Lower lobe of right lung (tissue), 2 donors: Measurements from ENCODE around the gene ELSPBP1. TPM values are rescaled to one million over a fixed set of nuclear protein-coding genes. Genes with fewer than 3 reads are reported as not detected.

Source experiments
- ATAC-seq, 2 donors: fragments of 200-7000 bp; cut with Tn5 transposase; one replicate each; pipeline ENCODE4 v1.9.1; 2020 to 2022; ENCODE audit warnings: mild to moderate bottlenecking in 2 of 2, moderate library complexity in 2 of 2
- DNase-seq: peaks from one replicate; pipeline ENCODE4 v3.0.0-alpha.2; 2020
- H3K27ac ChIP-seq: fragments of 200-600 bp; one replicate; pipeline ENCODE4 v1.8.0; 2022
- H3K27me3 ChIP-seq: fragments of 200-600 bp; one replicate; pipeline ENCODE4 v1.8.0; 2022; ENCODE audit warnings: low read depth
- H3K36me3 ChIP-seq: fragments of 200-600 bp; one replicate; pipeline ENCODE4 v1.8.0; 2022; ENCODE audit warnings: mild to moderate bottlenecking
- H3K4me1 ChIP-seq: fragments of 200-600 bp; one replicate; pipeline ENCODE4 v1.8.0; 2022
- H3K4me3 ChIP-seq: fragments of 200-600 bp; one replicate; pipeline ENCODE4 v1.8.0; 2022; ENCODE audit warnings: mild to moderate bottlenecking
- H3K9me3 ChIP-seq: fragments of 200-600 bp; one replicate; pipeline ENCODE4 v1.8.0; 2022
- CTCF ChIP-seq: fragments of 200-600 bp; IDR thresholded peaks from one replicate; pipeline ENCODE4 v1.8.0; 2022; ENCODE audit warnings: antibody characterized with exemption, mild to moderate bottlenecking
- intact Hi-C: fragments of 100-400 bp; cut with DNase I; formaldehyde crosslinking; loops from one replicate; pipeline ENCODE4 v1.11.0; 2022
- total RNA-seq: library from RNA; stranded (reverse); fragmentation: NEBNext Ultra II Directional; extraction: Animal tissue kit (Norgen Biotek cat#: 25700); gene quantifications from one replicate; pipeline ENCODE4 v1.2.1, GENCODE V29; 2021
- donor health status: DM: no; HTN: yes; CAD: no; lungs with severe emphysema.

Gene ELSPBP1
- total RNA-seq, 1 donor from 2014 or later: not detected

GRCh38 chr19:48029431-48029830, 35.0 kb downstream of the ELSPBP1 start:
- no peak for ATAC-seq
- no peak for TF ChIP-seq CTCF
- H3K4me1 ChIP-seq: no peaks in the 10 kb centered on the region
- intact Hi-C loops: no loop called here
- H3K27me3 ChIP-seq: peaks cover 9% of the 10 kb centered on the region
- no peak for DNase-seq
- no peak overlapping the region for H3K4me3 ChIP-seq
- H3K36me3 ChIP-seq: no peaks in the 10 kb centered on the region
- no peaks in the 10 kb centered on the region for H3K9me3 ChIP-seq
- H3K27ac ChIP-seq: no peak overlapping the region

GRCh38 chr19:48030073-48030472, 35.6 kb downstream of the ELSPBP1 start:
- intact Hi-C loops: no loop called here
- peaks cover 9% of the 10 kb centered on the region for H3K27me3 ChIP-seq

GRCh38 chr19:48033604-48034003, 39.2 kb downstream of the ELSPBP1 start:
- H3K36me3 ChIP-seq: no peaks in the 10 kb centered on the region
- H3K4me3 ChIP-seq: no peak overlapping the region
- no peak for DNase-seq

More at GRCh38 chr19:48030073-48030472, 35.6 kb downstream of the ELSPBP1 start:
- no peak for ATAC-seq
- H3K4me1 ChIP-seq: no peaks in the 10 kb centered on the region
- no peaks in the 10 kb centered on the region for H3K9me3 ChIP-seq
- no peak for TF ChIP-seq CTCF
- no peak overlapping the region for H3K4me3 ChIP-seq
- DNase-seq: no peak
- no peaks in the 10 kb centered on the region for H3K36me3 ChIP-seq
- H3K27ac ChIP-seq: no peak overlapping the region

GRCh38 chr19:48036765-48037164, 42.3 kb downstream of the ELSPBP1 start:
- no peak overlapping the region for H3K27ac ChIP-seq
- no peak for TF ChIP-seq CTCF
- intact Hi-C loops: no loop called here
- no peaks in the 10 kb centered on the region for H3K4me1 ChIP-seq
- DNase-seq (no peak), ATAC-seq (no peak)
- H3K36me3 ChIP-seq: no peaks in the 10 kb centered on the region
- H3K27me3 ChIP-seq: peaks cover 8% of the 10 kb centered on the region
- no peak overlapping the region for H3K4me3 ChIP-seq
- peaks cover 5% of the 10 kb centered on the region for H3K9me3 ChIP-seq

More at GRCh38 chr19:48033604-48034003, 39.2 kb downstream of the ELSPBP1 start:
- no peaks in the 10 kb centered on the region for H3K4me1 ChIP-seq
- no peak overlapping the region for H3K27ac ChIP-seq
- H3K9me3 ChIP-seq: peaks cover 5% of the 10 kb centered on the region
- peaks cover 9% of the 10 kb centered on the region for H3K27me3 ChIP-seq
- intact Hi-C loops: no loop called here
- no peak for TF ChIP-seq CTCF
- no peak for ATAC-seq

- ATAC-seq (no peak), DNase-seq (no peak)
- H3K36me3 ChIP-seq: no peaks in the 10 kb centered on the region
- TF ChIP-seq CTCF: no peak
- H3K9me3 ChIP-seq: no peaks in the 10 kb centered on the region
- intact Hi-C loops: no loop called here
- no peak overlapping the region for H3K4me3 ChIP-seq
- H3K4me1 ChIP-seq: no peaks in the 10 kb centered on the region
- no peak overlapping the region for H3K27ac ChIP-seq
- peaks cover 12% of the 10 kb centered on the region for H3K27me3 ChIP-seq
Observed at GRCh38 chr19:48041877-48042580, 47.6 kb downstream of the ELSPBP1 start.
